GM21528 (cell line): Measurements from ENCODE around the gene AQP11.
"Not testable (repeated sequence)": the region's sequence is repeated elsewhere in the genome, so short reads cannot be mapped to it uniquely, and the experiment has no call there.

Source experiments
- ATAC-seq: cut with Tn5 transposase; IDR thresholded peaks from one replicate; pipeline ENCODE4 v1.9.1; 2021; ENCODE audit warnings: mild to moderate bottlenecking, moderate library complexity; ENCODE audit not compliant: unreplicated experiment, low FRiP score

AQP11 gene

GRCh38 chr11:77589521-77590193, at the start of gene AQP11:
Gene AQP11 (plus strand): TSS chr11:77589953. CDS start chr11:77589993, 40 bp downstream.
- ATAC-seq, result peak; percentile 88

GRCh38 chr11:77542296-77542695, 47.5 kb upstream of the AQP11 start:
- no peak for ATAC-seq

GRCh38 chr11:77547047-77547836, 42.5 kb upstream of the AQP11 start:
- no peak for ATAC-seq

DNA sequence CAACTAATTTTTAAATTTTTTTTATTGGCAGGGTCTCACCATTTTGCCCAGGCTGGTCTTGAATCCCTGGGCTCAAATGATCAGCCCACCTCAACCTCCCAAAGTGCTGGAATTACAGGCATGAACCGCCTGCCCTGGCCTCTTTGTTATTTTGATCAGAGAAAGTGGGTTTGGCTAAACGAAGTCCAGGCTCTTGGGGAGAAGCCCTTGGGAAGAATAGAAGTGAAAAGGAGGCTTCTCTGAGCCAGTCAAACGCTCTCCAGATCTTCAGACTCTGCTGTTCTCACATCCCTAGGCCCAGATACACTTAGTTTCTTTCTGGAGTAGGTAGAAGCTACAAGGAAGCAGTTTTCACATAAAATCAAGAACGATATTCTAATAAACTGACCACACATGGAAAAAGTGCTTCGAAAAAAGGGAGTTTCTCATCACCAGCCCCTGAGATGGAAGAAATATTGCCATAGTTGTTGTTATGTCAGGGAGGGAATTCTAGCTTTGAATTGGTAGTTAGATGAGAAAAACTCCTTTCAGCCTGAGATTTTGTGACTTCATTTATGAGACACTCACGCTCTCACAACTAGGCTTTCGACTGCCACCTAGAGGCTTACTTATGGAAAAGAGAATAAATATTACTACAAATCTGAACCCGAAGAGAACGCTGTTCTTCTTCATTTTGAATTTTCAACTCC, 41.7 kb upstream of the AQP11 start:
- no peak for ATAC-seq

DNA sequence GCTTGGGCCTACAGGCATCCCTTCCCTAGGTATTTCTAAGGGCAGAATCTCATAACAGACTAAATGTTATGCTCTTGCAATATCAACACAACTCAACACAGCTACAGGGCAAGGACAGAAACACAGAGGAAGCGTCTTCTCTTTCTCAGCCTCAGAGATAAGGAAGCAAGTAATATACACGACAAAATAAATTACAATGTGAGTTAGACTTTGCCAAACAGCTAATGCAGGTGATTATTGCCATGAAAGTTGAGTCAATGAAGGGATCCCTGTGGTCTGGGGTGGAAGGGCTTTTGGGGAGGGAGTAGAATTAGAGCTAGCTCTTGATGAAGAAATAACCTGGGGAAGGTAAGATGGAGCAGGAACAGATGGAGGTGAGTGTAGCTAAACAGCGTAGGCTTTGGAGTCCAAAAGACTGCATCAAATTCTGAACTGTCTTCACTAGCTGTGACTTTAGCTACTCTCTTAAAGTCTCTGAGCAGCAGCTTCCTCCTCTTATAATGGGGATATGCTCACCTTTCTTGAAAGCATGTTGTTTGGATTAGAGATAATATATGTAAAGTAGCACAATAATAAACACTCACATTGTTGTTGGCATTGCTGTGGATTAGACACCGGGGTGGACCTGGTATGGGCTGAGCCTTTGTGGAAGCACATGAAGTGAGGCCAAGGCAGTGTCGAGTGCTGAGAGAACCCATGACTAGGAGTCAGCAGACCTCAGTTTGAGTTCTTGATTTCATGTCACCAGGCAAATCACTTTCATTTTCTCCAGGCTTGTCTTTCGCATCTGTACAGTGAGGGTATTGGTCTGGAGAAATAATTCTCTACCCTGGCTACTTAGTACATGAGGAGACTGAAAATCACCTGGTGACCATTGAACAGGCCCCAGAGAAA, 41.0 kb upstream of the AQP11 start:
- no peak for ATAC-seq

- ATAC-seq, result not testable (repeated sequence)
These were observed 38.3 kb upstream of the AQP11 start for GRCh38 chr11:77551426-77551825.

DNA sequence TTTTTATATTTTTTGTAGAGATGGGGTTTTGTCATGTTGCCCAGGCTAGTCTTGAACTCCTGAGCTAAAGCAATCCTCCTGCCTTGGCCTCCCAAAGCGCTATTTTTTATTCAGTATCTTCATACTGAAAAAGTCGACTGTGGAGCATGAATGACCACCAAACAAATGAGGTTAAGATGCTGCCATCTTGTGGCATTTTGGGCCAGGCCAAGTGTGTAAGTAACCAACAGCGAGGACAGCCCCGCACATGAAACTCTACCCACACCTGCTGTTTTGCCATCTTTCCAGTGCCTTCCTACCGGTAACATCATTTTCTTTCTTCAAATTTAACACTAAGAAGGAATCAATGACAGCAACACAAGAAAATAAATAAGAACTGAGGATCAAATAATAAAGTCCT, 32.2 kb upstream of the AQP11 start:
- ATAC-seq, result no peak

DNA sequence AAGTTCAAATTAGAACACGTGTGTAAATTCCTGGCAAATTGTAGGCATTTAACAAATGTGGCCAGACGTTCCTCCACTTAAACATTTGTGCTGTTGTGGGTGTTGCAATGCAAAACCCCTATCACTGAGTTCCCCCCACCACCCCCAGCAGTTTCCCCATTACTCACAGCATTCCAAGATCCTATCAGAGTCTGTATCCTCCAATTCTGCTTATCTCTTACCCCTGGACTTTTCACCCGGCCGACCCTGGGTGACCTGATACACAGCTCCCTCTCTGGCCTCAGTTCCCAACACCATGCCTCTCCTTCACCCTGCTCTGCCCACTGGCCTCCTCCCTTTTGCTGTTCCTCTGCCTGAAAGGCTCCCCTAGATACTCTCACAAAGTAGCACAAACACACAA, 31.4 kb upstream of the AQP11 start:
- ATAC-seq, result no peak

- ATAC-seq, result no peak
These were observed 29.9 kb upstream of the AQP11 start for GRCh38 chr11:77559686-77560401.

DNA sequence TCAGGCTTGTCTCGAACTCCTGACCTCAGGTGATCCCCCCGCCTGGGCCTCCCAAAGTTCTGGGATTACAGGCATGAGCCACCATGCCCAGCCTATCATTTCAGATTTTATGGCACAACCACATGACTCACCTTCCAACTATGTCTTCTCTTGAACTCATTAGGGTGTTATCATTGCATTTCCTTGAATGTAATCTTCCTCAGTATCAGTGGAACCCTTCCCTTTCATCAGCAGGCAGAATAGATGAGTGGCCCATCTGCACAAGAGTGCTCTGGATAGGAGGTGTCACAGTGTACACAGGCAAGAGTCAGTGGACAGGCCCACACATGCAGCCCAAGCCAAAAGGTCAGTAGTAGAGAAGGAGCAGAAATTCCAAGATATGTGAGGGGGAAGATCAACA, 29.1 kb upstream of the AQP11 start:
- ATAC-seq, result no peak

DNA sequence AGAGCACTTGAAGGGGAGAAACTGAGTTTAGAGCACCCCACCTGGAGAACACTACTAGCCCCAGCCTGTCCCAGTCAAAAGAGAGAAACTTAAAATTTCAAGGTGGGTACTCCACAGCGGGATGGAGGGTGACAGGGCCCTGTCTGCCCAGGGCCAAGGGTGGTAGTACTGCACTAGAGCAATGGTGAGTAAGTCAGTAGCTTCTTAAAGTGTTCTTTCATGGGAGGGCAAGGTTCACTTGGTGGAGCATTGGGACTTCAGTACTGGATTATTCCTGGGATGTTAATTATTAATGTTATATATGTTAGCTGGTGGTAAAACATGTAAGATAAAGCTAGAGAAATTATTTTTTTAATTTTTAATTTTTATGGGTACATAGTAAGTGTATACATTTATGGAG, 28.5 kb upstream of the AQP11 start:
- no peak for ATAC-seq

- ATAC-seq, result no peak
These were observed 21.4 kb upstream of the AQP11 start for GRCh38 chr11:77568306-77568705.

DNA sequence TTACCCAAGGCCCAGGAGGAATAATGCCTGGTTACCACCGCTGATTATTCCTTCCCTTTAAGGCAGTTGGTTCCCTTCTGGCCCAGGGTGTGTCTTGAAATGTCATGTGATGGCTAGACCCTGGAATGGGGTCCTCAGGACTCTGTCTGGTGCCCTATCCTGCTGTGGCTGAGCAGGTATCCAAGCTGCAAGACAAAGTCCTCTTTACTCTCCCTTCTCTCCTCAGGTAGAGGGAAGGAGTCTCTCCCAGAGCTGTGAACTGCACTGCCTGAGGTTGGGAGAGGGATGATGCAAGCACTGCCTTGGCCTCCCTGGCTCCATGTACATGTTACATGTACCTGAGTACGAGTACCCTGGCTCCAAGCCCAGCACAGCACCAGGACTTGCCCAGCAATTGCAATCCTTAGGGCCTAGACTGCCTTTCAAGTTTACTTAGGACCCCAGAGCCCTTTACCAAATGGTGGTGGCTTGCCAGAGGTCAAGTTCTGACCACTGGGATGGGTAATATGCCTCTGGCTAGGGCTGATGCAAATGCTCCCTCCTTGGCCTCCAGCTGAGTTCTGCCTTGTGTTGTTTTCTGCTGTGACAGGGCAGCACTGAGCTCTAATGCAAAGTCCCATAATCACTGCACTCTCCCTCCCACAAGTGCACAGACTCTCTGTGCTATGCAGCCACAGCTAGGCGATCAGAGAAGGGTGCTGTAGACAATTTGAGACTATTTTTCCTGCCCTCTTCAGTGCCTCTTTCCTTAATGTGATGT, 20.7 kb upstream of the AQP11 start:
- ATAC-seq, result no peak

- no peak for ATAC-seq
These were observed 20.1 kb upstream of the AQP11 start for GRCh38 chr11:77569676-77570070.

DNA sequence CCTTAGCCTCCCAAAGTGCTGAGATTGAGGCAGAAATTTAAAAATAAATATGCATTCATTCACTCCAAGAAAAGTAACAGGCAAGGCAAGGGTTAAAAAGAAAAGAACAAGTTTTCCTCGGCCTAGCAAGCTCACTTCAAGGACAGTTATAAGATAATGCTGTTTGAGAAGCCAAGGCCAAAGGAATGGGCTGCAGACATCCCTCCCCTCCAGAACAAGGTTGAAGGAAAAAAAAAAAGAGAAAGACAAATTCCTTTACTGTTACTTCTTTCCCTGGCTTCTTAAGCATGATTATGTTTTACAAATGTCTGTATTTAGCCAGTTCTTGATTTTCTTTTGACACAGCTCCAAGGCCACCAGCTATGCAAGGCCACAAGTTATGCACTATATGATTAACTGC, 18.9 kb upstream of the AQP11 start:
- not testable (repeated sequence) for ATAC-seq

GRCh38 chr11:77575428-77575827, 14.3 kb upstream of the AQP11 start:
- not testable (repeated sequence) for ATAC-seq

- ATAC-seq, result no peak
These were observed 8.9 kb upstream of the AQP11 start for GRCh38 chr11:77580712-77581337.

DNA sequence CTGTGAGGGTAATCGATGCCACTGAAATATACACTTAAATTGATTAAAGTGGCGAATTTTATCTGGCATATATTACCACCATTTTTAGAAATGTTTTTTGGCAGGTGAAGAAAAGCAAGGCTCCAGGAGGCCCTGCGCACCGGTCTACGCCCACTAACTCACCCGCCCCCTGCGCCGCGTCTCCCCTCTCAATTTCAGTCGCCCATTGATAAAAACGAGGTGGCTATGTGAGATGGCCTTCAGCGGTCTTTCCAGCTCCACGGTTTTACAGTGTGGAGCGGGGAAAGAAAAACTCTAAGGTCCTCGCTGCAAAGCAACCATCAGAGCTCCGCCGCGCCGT, 602 bp upstream of the AQP11 start:
- ATAC-seq, result peak; percentile 28
